ENCODE results near the gene FAF2. TPM values are rescaled to one million over a fixed set of nuclear protein-coding genes. Genes with fewer than 3 reads are reported as not detected.

The FAF2 gene
- total RNA-seq, 1 experiment from 2014 or later = 44.4 TPM

GRCh38 chr5:176549871-176550270 is 101.7 kb downstream of the FAF2 start:
- Mint-ChIP-seq H3K27ac (no peak overlapping the region), H3K9me3 (no peaks in the 10 kb centered on the region), H3K27me3 (ENCODE audit: low read depth) (peaks cover 14% of the 10 kb centered on the region), H3K36me3 (ENCODE audit: insufficient read depth in 1 of 3, low read depth in 3 of 3) (peaks cover 0 to under 1% (median 0%) of the 10 kb centered on the region in 3 experiments; a peak in 2 of 7 replicates), H3K4me1 (peaks cover 16 to 21% of the 10 kb centered on the region in 2 experiments), H3K4me3 (no peak overlapping the region)
- Histone ChIP-seq H3K27ac (ENCODE audit: insufficient read length, low read depth, low read length) (no peak overlapping the region), H3K4me1 (ENCODE audit: insufficient read depth, low read length) (no peaks in the 10 kb centered on the region), H3K9me3 (ENCODE audit: control insufficient read depth, low read depth, low read length) (no peaks in the 10 kb centered on the region), H4K20me1 (ENCODE audit: control insufficient read depth, insufficient read depth, insufficient read length) (no peaks in the 10 kb centered on the region), H2BK15ac (ENCODE audit: low read depth, low read length) (no peak overlapping the region), H2AK5ac (ENCODE audit: insufficient read length, low read length) (no peak overlapping the region), H3K23me2 (ENCODE audit: insufficient read length, low read depth, low read length, poor library complexity, severe bottlenecking) (no peaks in the 10 kb centered on the region), H4K8ac (replicated peaks; ENCODE audit: insufficient read length, low read depth, low read length) (no peak overlapping the region), H3K14ac (ENCODE audit: insufficient read depth, low read length) (no peak overlapping the region; the same call in 1 of the 2 replicates), H3K4me2 (ENCODE audit: insufficient read depth, insufficient read length, low read length) (no peak overlapping the region), H3K23ac (ENCODE audit: insufficient read length, low read depth, low read length) (no peak overlapping the region), H4K91ac (ENCODE audit: insufficient read length, low read depth, low read length) (peak overlapping the region; percentile 36), H3K9ac (ENCODE audit: extremely low read depth, insufficient read length, low read length) (no peak overlapping the region), H2BK12ac (ENCODE audit: insufficient read length, low read depth, low read length) (no peak overlapping the region), H3K18ac (ENCODE audit: insufficient read length, low read depth, low read length) (no peak overlapping the region), H3K79me1 (ENCODE audit: insufficient read depth, low read depth, low read length, poor library complexity, severe bottlenecking) (no peaks in the 10 kb centered on the region), H3K79me2 (ENCODE audit: insufficient read depth, low read length) (no peaks in the 10 kb centered on the region), H3K4ac (ENCODE audit: low read depth, low read length) (no peak overlapping the region), H2BK20ac (ENCODE audit: low read depth, low read length, poor library complexity, severe bottlenecking) (no peak overlapping the region), H3K56ac (ENCODE audit: insufficient read length, low read depth, low read length) (no peak overlapping the region), H3K27me3 (ENCODE audit: insufficient read depth, low read length) (no peaks in the 10 kb centered on the region), H3T11ph (ENCODE audit: low read length) (no peak overlapping the region), H2BK5ac (ENCODE audit: insufficient read length, low read length) (no peak overlapping the region), H2BK120ac (ENCODE audit: low read depth, low read length, poor library complexity, severe bottlenecking) (no peak overlapping the region), H4K5ac (ENCODE audit: insufficient read length, low read depth, low read length) (no peak overlapping the region), H2AFZ (ENCODE audit: low read length) (no peak overlapping the region)
- DNase-seq = no peak
- no peak for TF ChIP-seq CTCF (conservative IDR thresholded peaks at IDR 0.05)
- no CpG with 5 or more reads among the region's 7 CpGs for WGBS (ENCODE audit: extremely low coverage, insufficient read length, low lambda C conversion rate)

All from H9 (cell line).